Stimulated activated memory B cell treated with anti-CD40 and anti-IgM and Interleukin-4, amounts not matched to agents 10 μg/mL and 1 μg/mL and 100 μg/mL, for 72 hours (primary cell): Measurements from ENCODE around the gene RABEP1.

Experiments used
- ATAC-seq: fragments of 150-1000 bp; cut with Tn5 transposase; 2 replicates; pipeline ENCODE4 v1.10.0; 2021
- H3K27ac Mint-ChIP-seq: one replicate; pipeline ENCODE4 v1.8.0; 2022; ENCODE audit warnings: mild to moderate bottlenecking, mixed read lengths
- H3K27me3 Mint-ChIP-seq: one replicate; pipeline ENCODE4 v1.8.0; 2022; ENCODE audit warnings: mixed read lengths
- H3K36me3 Mint-ChIP-seq: one replicate; pipeline ENCODE4 v1.8.0; 2022; ENCODE audit warnings: mixed read lengths
- H3K4me1 Mint-ChIP-seq: one replicate; pipeline ENCODE4 v1.8.0; 2022; ENCODE audit warnings: mixed read lengths
- H3K4me3 Mint-ChIP-seq: one replicate; pipeline ENCODE4 v1.8.0; 2022; ENCODE audit warnings: mild to moderate bottlenecking, moderate library complexity, mixed read lengths
- H3K9me3 Mint-ChIP-seq: one replicate; pipeline ENCODE4 v1.8.0; 2022; ENCODE audit warnings: mixed read lengths

RABEP1 gene

DNA sequence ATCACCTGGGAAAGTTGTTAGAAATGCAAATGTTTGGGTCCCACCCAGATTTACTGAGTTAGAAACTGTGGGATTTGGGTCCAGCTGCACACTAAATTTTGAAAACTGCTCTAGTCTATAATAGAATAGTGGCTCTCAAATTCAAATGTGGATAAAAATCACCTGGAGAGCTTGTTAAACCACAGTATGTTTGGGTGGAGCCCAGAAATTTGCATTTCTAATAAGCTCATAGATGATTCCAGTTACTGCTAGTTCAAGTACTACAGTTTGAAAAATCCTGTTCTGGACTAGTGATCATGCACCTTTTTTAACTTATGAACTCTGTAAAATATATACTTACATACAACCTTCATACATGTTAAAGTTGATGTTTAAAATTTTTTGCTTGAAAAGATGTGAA, 27.8 kb downstream of the RABEP1 start:
- Mint-ChIP-seq H3K9me3 (no peaks in the 10 kb centered on the region), H3K27ac (peak overlapping the region; percentile 30), H3K36me3 (peaks cover 35% of the 10 kb centered on the region), H3K4me1 (peaks cover 46% of the 10 kb centered on the region), H3K4me3 (no peak overlapping the region), H3K27me3 (no peaks in the 10 kb centered on the region)
- ATAC-seq = no peak

DNA sequence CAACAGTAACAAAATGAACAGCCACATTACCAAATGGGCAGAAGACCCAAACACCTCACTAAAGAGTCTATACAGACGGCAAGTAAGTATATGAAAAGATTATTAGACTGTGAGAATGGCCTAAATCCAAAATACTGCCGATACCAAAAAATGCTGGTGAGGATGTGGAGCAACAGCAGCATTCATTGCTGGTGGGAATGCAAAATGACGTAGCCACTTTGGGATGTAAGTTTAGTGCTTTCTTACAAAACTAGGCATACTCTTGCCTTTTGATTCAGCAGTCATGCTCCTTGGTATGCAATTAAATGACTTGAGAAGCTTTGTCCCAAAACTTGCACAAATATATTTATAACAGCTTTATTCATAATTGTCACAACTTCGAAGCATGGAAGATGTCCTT, 43.8 kb downstream of the RABEP1 start:
- H3K27ac Mint-ChIP-seq = peak overlapping the region; percentile 83
- no peak overlapping the region for H3K4me3 Mint-ChIP-seq
- ATAC-seq = no peak
- H3K4me1 Mint-ChIP-seq = peaks cover 50% of the 10 kb centered on the region
- peaks cover 8% of the 10 kb centered on the region for H3K9me3 Mint-ChIP-seq
- peaks cover 45% of the 10 kb centered on the region for H3K36me3 Mint-ChIP-seq
- no peaks in the 10 kb centered on the region for H3K27me3 Mint-ChIP-seq

DNA sequence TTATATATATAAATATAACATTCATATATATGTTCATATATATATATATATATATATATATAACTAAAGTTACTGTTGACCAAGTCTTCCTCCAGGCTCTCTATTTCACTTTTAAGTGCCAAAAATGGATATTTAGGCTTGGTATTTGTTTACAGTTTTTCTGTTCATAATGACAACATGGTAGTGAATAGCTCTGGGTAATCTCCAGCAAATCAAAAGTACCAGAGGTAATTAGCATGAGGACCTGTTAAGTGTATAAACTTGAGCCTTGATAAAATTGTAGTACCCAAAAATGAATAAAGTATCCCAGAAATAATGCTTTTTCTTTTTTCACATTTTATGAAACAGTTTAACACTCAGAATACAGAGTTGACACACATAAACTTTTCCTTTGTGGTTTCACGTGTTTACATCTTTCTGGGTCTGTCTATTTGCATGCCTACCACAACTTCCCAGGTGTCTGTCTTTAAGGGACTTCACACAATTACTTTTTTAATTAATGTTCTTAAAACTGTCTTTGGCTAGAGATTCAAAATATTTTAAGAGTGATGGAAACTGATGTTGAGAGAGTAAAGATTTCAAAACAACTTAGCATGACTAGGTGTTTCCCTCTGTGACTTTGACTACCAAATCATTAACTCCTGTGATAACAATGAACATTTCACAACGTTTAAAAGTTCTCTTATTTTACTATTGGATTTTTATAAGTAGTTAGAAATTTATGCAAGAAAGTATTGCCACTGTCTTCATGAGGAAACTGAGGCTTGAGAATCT, 47.9 kb downstream of the RABEP1 start:
- Mint-ChIP-seq H3K36me3 (peaks cover 46% of the 10 kb centered on the region), H3K4me1 (peaks cover 45% of the 10 kb centered on the region), H3K27me3 (no peaks in the 10 kb centered on the region), H3K9me3 (no peaks in the 10 kb centered on the region), H3K4me3 (no peak overlapping the region), H3K27ac (peak overlapping the region; percentile 53)
- peak; percentile 75 for ATAC-seq

DNA sequence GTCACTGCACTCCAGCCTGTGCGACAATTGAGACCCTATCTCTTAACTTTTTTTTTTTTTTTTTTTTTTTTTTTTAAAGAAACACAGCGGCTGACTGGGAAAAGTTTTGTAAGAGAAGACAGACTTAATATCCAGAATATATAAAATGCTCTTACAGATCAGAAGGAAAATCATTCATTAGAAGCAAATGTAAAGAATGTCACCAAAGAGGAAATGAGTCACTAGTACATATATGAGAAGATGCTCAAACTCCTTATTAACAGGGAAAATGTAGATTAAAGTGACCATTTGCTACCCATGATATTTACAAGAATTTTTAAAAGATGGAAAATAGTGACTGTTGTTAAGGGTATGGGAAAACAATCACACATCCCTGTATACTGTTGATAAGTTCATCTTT, 48.9 kb downstream of the RABEP1 start:
- H3K36me3 Mint-ChIP-seq = peaks cover 49% of the 10 kb centered on the region
- no peaks in the 10 kb centered on the region for H3K9me3 Mint-ChIP-seq
- H3K27me3 Mint-ChIP-seq = no peaks in the 10 kb centered on the region
- H3K4me3 Mint-ChIP-seq = no peak overlapping the region
- H3K4me1 Mint-ChIP-seq = peaks cover 46% of the 10 kb centered on the region
- no peak overlapping the region for H3K27ac Mint-ChIP-seq
- ATAC-seq = no peak

- no peak for ATAC-seq
- H3K4me3 Mint-ChIP-seq = no peak overlapping the region
- peaks cover 41% of the 10 kb centered on the region for H3K4me1 Mint-ChIP-seq
- H3K9me3 Mint-ChIP-seq = no peaks in the 10 kb centered on the region
- H3K27ac Mint-ChIP-seq = peak overlapping the region; percentile 36
- peaks cover 43% of the 10 kb centered on the region for H3K36me3 Mint-ChIP-seq
- no peaks in the 10 kb centered on the region for H3K27me3 Mint-ChIP-seq
These were observed 49.4 kb downstream of the RABEP1 start for GRCh38 chr17:5331506-5331905.

- Mint-ChIP-seq H3K4me1 (peaks cover 5% of the 10 kb centered on the region), H3K9me3 (no peaks in the 10 kb centered on the region), H3K27me3 (no peaks in the 10 kb centered on the region), H3K36me3 (peaks cover 33% of the 10 kb centered on the region), H3K4me3 (no peak overlapping the region), H3K27ac (peak overlapping the region; percentile 55)
- peak; percentile 54 for ATAC-seq
These were observed 62.8 kb downstream of the RABEP1 start for GRCh38 chr17:5344914-5345313.

DNA sequence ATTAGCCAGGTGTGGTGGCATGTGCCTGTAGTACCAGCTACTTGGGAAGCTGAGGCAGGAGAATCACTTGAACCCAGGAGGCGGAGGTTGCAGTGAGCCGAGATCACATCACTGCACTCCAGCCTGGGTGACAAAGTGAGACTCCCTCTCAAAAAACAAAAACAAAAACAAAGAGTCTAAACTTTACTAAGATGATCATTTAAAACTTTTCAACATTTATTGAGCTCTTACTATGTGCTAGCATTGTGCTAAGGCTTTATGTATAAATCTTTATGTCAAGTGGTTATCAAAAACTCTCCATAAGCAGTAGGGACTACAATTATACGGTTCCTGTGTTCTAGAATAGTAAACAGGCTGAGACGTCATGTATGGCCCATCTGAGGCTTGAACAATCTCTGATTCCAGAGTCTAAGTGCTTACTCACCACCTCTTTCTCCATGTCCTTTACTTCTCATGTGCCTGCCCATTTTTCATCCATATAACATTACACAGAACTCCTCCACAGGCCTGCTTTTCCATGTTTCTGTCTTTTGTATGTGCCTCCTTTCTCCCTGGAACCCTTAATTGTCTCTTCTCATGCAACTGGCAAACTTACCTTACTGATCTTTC, 70.7 kb downstream of the RABEP1 start:
- H3K36me3 Mint-ChIP-seq = peaks cover 66% of the 10 kb centered on the region
- H3K27ac Mint-ChIP-seq = no peak overlapping the region
- no peaks in the 10 kb centered on the region for H3K27me3 Mint-ChIP-seq
- H3K4me3 Mint-ChIP-seq = no peak overlapping the region
- H3K9me3 Mint-ChIP-seq = no peaks in the 10 kb centered on the region
- no peaks in the 10 kb centered on the region for H3K4me1 Mint-ChIP-seq
- no peak for ATAC-seq

DNA sequence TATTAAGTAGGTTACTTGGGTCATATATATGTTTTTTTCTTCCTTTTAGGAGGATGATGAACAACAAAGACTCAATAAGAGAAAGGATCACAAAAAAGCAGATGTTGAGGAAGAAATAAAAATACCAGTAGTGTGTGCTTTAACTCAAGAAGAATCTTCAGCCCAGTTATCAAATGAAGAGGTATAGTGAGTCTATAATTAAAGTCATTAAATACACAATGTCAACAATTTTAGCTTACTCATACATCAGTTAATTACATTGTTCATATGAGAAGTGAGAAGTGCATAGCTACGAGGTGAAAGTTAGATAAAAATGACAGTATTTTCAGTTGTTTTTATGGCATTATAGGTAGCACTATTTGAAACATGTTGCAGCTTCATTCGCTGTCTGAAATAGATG, 72.2 kb downstream of the RABEP1 start:
- no peaks in the 10 kb centered on the region for H3K27me3 Mint-ChIP-seq
- no peaks in the 10 kb centered on the region for H3K4me1 Mint-ChIP-seq
- peaks cover 57% of the 10 kb centered on the region for H3K36me3 Mint-ChIP-seq
- H3K27ac Mint-ChIP-seq = no peak overlapping the region
- H3K4me3 Mint-ChIP-seq = no peak overlapping the region
- no peaks in the 10 kb centered on the region for H3K9me3 Mint-ChIP-seq
- no peak for ATAC-seq

GRCh38 chr17:5354886-5355415, 72.9 kb downstream of the RABEP1 start:
- H3K9me3 Mint-ChIP-seq = no peaks in the 10 kb centered on the region
- ATAC-seq = no peak
- peaks cover 57% of the 10 kb centered on the region for H3K36me3 Mint-ChIP-seq
- no peaks in the 10 kb centered on the region for H3K4me1 Mint-ChIP-seq
- H3K27ac Mint-ChIP-seq = peak overlapping the region; percentile 4
- no peaks in the 10 kb centered on the region for H3K27me3 Mint-ChIP-seq
- no peak overlapping the region for H3K4me3 Mint-ChIP-seq

DNA sequence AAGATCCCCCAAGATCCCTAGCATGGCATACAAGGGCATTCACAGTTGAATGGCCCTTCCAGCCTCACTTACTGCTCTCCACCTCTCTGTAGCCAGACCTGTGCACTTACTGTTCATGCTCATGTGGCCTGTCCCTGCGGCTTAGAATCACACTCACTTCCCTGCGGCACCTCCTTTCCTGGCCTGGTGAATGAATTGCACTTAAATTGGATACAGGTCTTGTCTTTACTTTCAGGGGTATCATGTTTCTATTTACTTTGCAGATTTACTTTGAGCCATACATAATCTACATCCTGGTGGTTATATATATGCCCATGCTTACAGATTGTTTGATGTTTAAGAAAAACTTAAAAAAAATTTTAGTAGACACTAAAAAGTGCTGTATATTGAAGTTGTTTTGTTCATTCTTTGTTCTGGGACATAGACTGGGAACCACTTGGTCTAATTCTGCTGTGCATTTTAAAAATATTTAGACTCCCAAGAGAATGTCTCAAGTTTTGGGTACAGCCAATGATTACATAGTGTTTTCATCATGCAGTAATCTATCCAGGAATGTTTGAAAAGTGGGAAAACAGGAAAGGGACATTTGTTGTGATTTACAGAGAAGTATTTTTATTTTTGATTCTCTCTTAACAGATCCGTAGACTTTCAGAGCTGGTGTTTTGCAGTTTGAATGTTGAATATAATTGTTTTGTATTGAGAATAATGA, 73.5 kb downstream of the RABEP1 start:
- no peaks in the 10 kb centered on the region for H3K27me3 Mint-ChIP-seq
- no peak overlapping the region for H3K4me3 Mint-ChIP-seq
- H3K9me3 Mint-ChIP-seq = no peaks in the 10 kb centered on the region
- no peak for ATAC-seq
- peaks cover 58% of the 10 kb centered on the region for H3K36me3 Mint-ChIP-seq
- peak overlapping the region; percentile 4 for H3K27ac Mint-ChIP-seq
- H3K4me1 Mint-ChIP-seq = no peaks in the 10 kb centered on the region

DNA sequence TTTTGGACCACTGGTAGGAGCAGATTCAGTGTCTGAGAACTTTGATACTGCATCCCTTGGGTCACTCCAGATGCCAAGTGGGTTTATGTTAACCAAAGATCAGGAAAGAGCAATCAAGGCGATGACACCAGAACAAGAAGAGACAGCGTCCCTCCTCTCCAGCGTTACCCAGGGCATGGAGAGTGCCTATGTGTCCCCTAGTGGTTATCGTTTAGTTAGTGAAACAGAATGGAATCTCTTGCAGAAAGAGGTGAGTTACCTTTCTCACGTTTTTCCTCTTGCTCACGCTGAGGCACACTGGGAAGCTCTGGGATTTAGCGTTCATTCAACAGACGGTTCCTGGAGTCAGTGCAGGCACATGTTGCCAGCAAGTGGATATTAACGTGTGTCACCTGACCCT, 79.3 kb downstream of the RABEP1 start:
- H3K27me3 Mint-ChIP-seq = no peaks in the 10 kb centered on the region
- H3K27ac Mint-ChIP-seq = no peak overlapping the region
- no peaks in the 10 kb centered on the region for H3K9me3 Mint-ChIP-seq
- ATAC-seq = no peak
- peaks cover 6% of the 10 kb centered on the region for H3K4me1 Mint-ChIP-seq
- H3K4me3 Mint-ChIP-seq = no peak overlapping the region
- H3K36me3 Mint-ChIP-seq = peaks cover 69% of the 10 kb centered on the region

DNA sequence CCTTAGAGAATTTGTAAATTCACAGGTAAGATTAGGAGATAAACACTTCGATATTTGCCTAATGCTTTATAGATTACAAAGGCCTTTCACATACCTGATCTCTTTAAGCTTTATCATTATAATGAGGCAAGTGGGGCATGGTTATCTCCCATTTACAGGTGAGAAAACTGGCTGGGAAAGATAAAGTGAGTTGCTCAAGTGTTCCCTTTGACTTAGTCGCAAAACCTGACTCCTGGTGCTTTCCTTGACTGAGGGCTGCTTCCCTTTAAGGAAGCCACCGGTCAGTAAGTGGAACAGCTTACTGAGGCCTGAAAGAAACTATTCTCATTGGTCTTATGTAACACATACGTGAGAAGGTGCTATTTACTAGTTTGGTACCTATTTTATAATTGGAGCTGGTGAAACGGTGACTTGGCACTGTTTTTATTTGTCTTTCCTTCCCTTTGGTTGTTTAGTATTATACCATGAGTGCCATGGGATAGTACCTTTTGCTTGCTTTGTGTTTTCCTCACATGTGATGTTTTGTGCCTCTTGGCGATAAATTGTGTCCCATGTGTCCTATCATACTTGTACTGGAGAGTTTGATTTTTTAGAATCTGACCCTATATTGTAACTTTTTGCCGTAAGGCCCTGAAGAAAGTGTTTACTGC, 80.2 kb downstream of the RABEP1 start:
- Mint-ChIP-seq H3K4me3 (no peak overlapping the region), H3K27ac (no peak overlapping the region), H3K9me3 (no peaks in the 10 kb centered on the region)

DNA sequence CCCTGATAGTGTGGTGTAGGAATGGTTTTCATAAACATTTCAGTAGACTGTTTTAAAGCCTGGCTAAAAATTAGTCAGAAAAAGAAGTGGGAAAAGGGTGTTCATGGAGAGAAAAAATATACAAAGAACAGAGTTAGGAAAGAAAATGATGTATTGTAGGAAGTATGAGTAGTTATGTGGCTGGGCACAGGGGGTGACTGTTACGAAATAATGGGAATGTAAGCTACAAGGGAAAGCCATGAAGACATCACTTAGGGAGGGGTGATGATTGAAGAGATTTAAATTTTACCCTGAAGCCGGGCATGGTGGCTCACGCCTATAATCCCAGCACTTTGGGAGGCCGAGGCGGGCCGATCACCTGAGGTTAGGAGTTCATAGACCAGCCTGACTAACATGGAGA, 82.1 kb downstream of the RABEP1 start:
- Mint-ChIP-seq H3K4me1 (peaks cover 6% of the 10 kb centered on the region), H3K9me3 (no peaks in the 10 kb centered on the region), H3K36me3 (peaks cover 71% of the 10 kb centered on the region), H3K27me3 (no peaks in the 10 kb centered on the region), H3K4me3 (no peak overlapping the region), H3K27ac (peak overlapping the region; percentile 54)
- no peak for ATAC-seq

More for the DNA sequence above, 80.2 kb downstream of the RABEP1 start:
- no peak for ATAC-seq
- Mint-ChIP-seq H3K4me1 (peaks cover 6% of the 10 kb centered on the region), H3K36me3 (peaks cover 65% of the 10 kb centered on the region), H3K27me3 (no peaks in the 10 kb centered on the region)

GRCh38 chr17:5364696-5365095, 82.6 kb downstream of the RABEP1 start:
- Mint-ChIP-seq H3K36me3 (peaks cover 77% of the 10 kb centered on the region), H3K9me3 (no peaks in the 10 kb centered on the region), H3K27ac (no peak overlapping the region), H3K4me1 (peaks cover 6% of the 10 kb centered on the region), H3K4me3 (no peak overlapping the region), H3K27me3 (no peaks in the 10 kb centered on the region)
- ATAC-seq = no peak

- Mint-ChIP-seq H3K9me3 (no peaks in the 10 kb centered on the region), H3K27me3 (no peaks in the 10 kb centered on the region), H3K4me3 (no peak overlapping the region), H3K4me1 (peaks cover 6% of the 10 kb centered on the region), H3K27ac (peak overlapping the region; percentile 5), H3K36me3 (peaks cover 78% of the 10 kb centered on the region)
- no peak for ATAC-seq
These were observed 83.7 kb downstream of the RABEP1 start for GRCh38 chr17:5365831-5366230.
